ENCODE measurements around the gene ZNF526. TPM values are rescaled to one million over a fixed set of nuclear protein-coding genes. Genes with fewer than 3 reads are reported as not detected.

The ZNF526 gene
- total and polyA plus RNA-seq, 9 of the 15 experiments (the other 6 are each of a cell fraction or from before 2014, with no cell fraction given), result 1.3 to 17.9 (median 6.2) TPM

- BruUV-seq (replicated peaks), result no TSS peak
- Histone ChIP-seq H3K4me1 (replicated peaks in 1 of 2; ENCODE audit: control insufficient read depth in 2 of 2, insufficient read depth in 2 of 2, low read length in 2 of 2) (peaks cover 0 to 10% of the 10 kb centered on the region in 2 experiments; a peak in 4 of 5 replicates), H3K79me2 (ENCODE audit: control insufficient read depth, insufficient read depth, low read length) (peaks cover 56% of the 10 kb centered on the region), H3K27ac (ENCODE audit: extremely low read depth, low read depth, low read length) (no peak overlapping the region; the same call in 2 of the 3 replicates), H3K4me2 (ENCODE audit: insufficient read depth, low read length) (no peak overlapping the region), H3K27me3 (ENCODE audit: control insufficient read depth in 2 of 2, insufficient read depth in 2 of 2, low read length in 2 of 2) (no peaks in the 10 kb centered on the region), H3K9me3 (replicated peaks; ENCODE audit: control insufficient read depth, insufficient read depth, low read depth, low read length) (no peaks in the 10 kb centered on the region), H3K4me3 (no peak overlapping the region), H3K9ac (ENCODE audit: insufficient read depth in 1 of 2, low read depth in 2 of 2, low read length in 2 of 2) (0 out of 4 replicates have a peak overlapping the region, but pooled peaks of 1 of the 2 experiments have one; percentile 14), H3K36me3 (ENCODE audit: control insufficient read depth, insufficient read depth, low read length) (peaks cover 52% of the 10 kb centered on the region), H3K9me1 (ENCODE audit: control insufficient read depth, insufficient read depth, low read length) (peaks cover under 1% of the 10 kb centered on the region), H2AFZ (ENCODE audit: low read depth, low read length) (no peak overlapping the region), H4K20me1 (replicated peaks; ENCODE audit: control insufficient read depth, insufficient read depth, low read length) (no peaks in the 10 kb centered on the region)
- intact Hi-C loops (cut with micrococcal nuclease), result loop anchor here (5.0 kb wide), 2 partner anchors 42 to 58 kb away; no protein-coding TSS in a partner anchor
- 93% methylated on average over 10 of the region's 10 CpGs for WGBS (ENCODE audit: insufficient coverage, low coverage, missing lambda C conversion rate)
- in situ Hi-C loops (cut with MboI), result no loop called here
- DNase-seq (ENCODE audit: extremely low read depth in 1 of 4, low spot score in 3 of 4), result no peak
- ChIA-PET POLR2A (interaction anchor here (0.6 to 11.7 kb wide), 7 partner anchors 12 to 385 kb away, joined by 3 to 116 read pairs (median 4); partner anchors contain the start of gene PAFAH1B3), CTCF (ENCODE audit: low intra/inter-chr PET ratio) (no interaction called here)
- no peak for ATAC-seq
- no peak for FAIRE-seq
- TF ChIP-seq C11orf30 (IDR thresholded peaks at IDR 0.05; ENCODE audit: low read depth) (peak; percentile 52; the same call in 1 of the 2 replicates), LCOR (CRISPR knock-in tag; IDR thresholded peaks at IDR 0.05) (no peak), MAFG (tag; conservative IDR thresholded peaks at IDR 0.05) (peak; percentile 33; the same call in 1 of the 2 replicates), ZNF316 (IDR thresholded peaks at IDR 0.05) (peak; percentile 62), ZNF184 (CRISPR knock-in tag; IDR thresholded peaks at IDR 0.05) (no peak), RBFOX2 (IDR thresholded peaks at IDR 0.05; ENCODE audit: low read depth, low read length) (0 out of 2 replicates have a peak, but pooled peaks have one; percentile 22), NR1H2 (CRISPR knock-in tag; IDR thresholded peaks at IDR 0.05) (no peak), NFRKB (IDR thresholded peaks at IDR 0.05; ENCODE audit: low read depth) (no peak)
Measured at GRCh38 chr19:42239544-42240220, 19.6 kb downstream of the ZNF526 start.

All from K562 (cell line).